A549 (cell line): ENCODE measurements around the gene RGMA. TPM values are rescaled to one million over a fixed set of nuclear protein-coding genes. Genes with fewer than 3 reads are reported as not detected.
A peak's percentile ranks its signal among the peaks of the same experiment; 100 is the strongest.

Source experiments
- ATAC-seq, 2 experiments: fragments of 200-7000 bp in 1 of 2; fragments of >200 bp in 1 of 2; cut with Nextera tagmentation in 1 of 2; cut with Tn5 transposase in 1 of 2; 3 replicates each; pipeline versions ENCODE4 v1.8.0 to v1.9.1; 2018 to 2020; ENCODE audit warnings: mild to moderate bottlenecking in 1 of 2, moderate library complexity in 1 of 2
- CTCF ChIA-PET: fragments of 300-600 bp; sonication (Branson Sonifier 250); formaldehyde crosslinking; extraction: SDS; loops from one replicate; lab custom pipeline; 2021; ENCODE audit warnings: antibody characterized with exemption, inconsistent platforms; lab: Yijun Ruan, JAX
- POLR2A ChIA-PET: fragments of 350-600 bp; formaldehyde crosslinking; extraction: SDS; loops from one replicate; lab custom pipeline; 2021; ENCODE audit warnings: antibody characterized with exemption, inconsistent platforms; lab: Yijun Ruan, JAX
- DNase-seq, 2 experiments: peaks; one replicate each; pipeline versions ENCODE4 v3.0.0 to v3.0.0-alpha.2; 2011 to 2016; ENCODE audit warnings: low read depth in 1 of 2, low spot score in 1 of 2
- FAIRE-seq: peaks from 2 replicates; lab custom pipeline; 2011; peaks lifted over from hg19 to GRCh38; lab: Jason Lieb, UNC
- H3K27ac ChIP-seq, 2 experiments: fragments of >200 bp; sonication (Bioruptor Twin); formaldehyde crosslinking; 3 replicates each; pipeline ENCODE4 v1.5.1; 2016 to 2017
- H3K4me1 ChIP-seq: fragments of >200 bp; sonication (Bioruptor Twin); formaldehyde crosslinking; 3 replicates; pipeline ENCODE4 v1.6.1; 2016
- H3K4me2 ChIP-seq: fragments of >200 bp; sonication (Bioruptor Twin); formaldehyde crosslinking; 3 replicates; pipeline ENCODE4 v1.6.1; 2016
- H3K4me3 ChIP-seq: fragments of >200 bp; sonication (Bioruptor Twin); formaldehyde crosslinking; 3 replicates; pipeline ENCODE4 v1.5.1; 2016
- H3K9me3 ChIP-seq: fragments of >200 bp; sonication (Bioruptor Twin); formaldehyde crosslinking; 3 replicates; pipeline ENCODE4 v1.6.1; 2016
- BHLHE40 ChIP-seq: IDR thresholded peaks from 2 replicates; pipeline ENCODE4 v1.6.1; 2012; ENCODE audit warnings: low read depth, low read length, inconsistent platforms
- CBX8 ChIP-seq: fragments of 200-600 bp; sonication (generic); IDR thresholded peaks from 2 replicates; pipeline ENCODE4 v1.6.1; 2016
- CEBPB ChIP-seq, 2 experiments: fragments of >200 bp in 1 of 2; sonication (Bioruptor Twin) in 1 of 2; formaldehyde crosslinking in 1 of 2; IDR thresholded peaks; 2 replicates each; pipeline ENCODE4 v1.6.1; 2012 to 2016
- CHD2 ChIP-seq: fragments of 150-350 bp; IDR thresholded peaks from 2 replicates; pipeline ENCODE4 v1.6.1; 2014; ENCODE audit warnings: low read length; ENCODE audit not compliant: partially characterized antibody
- EHF ChIP-seq: fragments of 250-450 bp; sonication (Bioruptor Pico); IDR thresholded peaks from 2 replicates; pipeline ENCODE4 v1.5.0; 2020; ENCODE audit warnings: mild to moderate bottlenecking
- ESRRA ChIP-seq: fragments of 150-350 bp; IDR thresholded peaks from 2 replicates; pipeline ENCODE4 v1.6.1; 2014; ENCODE audit warnings: mild to moderate bottlenecking, low read length, borderline replicate concordance
- FOXS1 ChIP-seq: fragments of 250-450 bp; sonication (Bioruptor Pico); IDR thresholded peaks from 2 replicates; pipeline ENCODE4 v1.5.0; 2020; ENCODE audit warnings: mild to moderate bottlenecking, moderate library complexity
- HDAC2 ChIP-seq: fragments of 200-600 bp; sonication (generic); IDR thresholded peaks from 2 replicates; pipeline ENCODE4 v1.6.1; 2016
- HES2 ChIP-seq: fragments of >200 bp; sonication (Bioruptor Twin); formaldehyde crosslinking; IDR thresholded peaks from 2 replicates; pipeline ENCODE4 v1.6.1; 2016
- HEYL ChIP-seq: fragments of 250-450 bp; sonication (Bioruptor Pico); IDR thresholded peaks from 2 replicates; pipeline ENCODE4 v1.8.0; 2021; ENCODE audit warnings: mild to moderate bottlenecking, moderate library complexity
- HOXB5 ChIP-seq: fragments of 250-450 bp; sonication (Bioruptor Pico); IDR thresholded peaks from 2 replicates; pipeline ENCODE4 v1.5.0; 2020; ENCODE audit warnings: mild to moderate bottlenecking, moderate library complexity
- JUNB ChIP-seq: fragments of >200 bp; sonication (Bioruptor Twin); formaldehyde crosslinking; IDR thresholded peaks from 2 replicates; pipeline ENCODE4 v1.6.1; 2016
- MAZ ChIP-seq: fragments of 150-350 bp; IDR thresholded peaks from 2 replicates; pipeline ENCODE4 v1.6.1; 2014; ENCODE audit warnings: antibody characterized with exemption, low read depth, low read length, borderline replicate concordance
- MYC ChIP-seq: IDR thresholded peaks from 2 replicates; pipeline ENCODE4 v1.6.1; 2012; ENCODE audit warnings: mild to moderate bottlenecking, inconsistent platforms, low read length, improper control_type of control experiment, borderline replicate concordance
- NFE2L2 ChIP-seq: fragments of 150-350 bp; conservative IDR thresholded peaks from 2 replicates; pipeline ENCODE4 v1.6.1; 2014; ENCODE audit warnings: low read length
- NPAS2 ChIP-seq: fragments of 250-450 bp; sonication (Bioruptor Pico); IDR thresholded peaks from 2 replicates; pipeline ENCODE4 v1.8.0; 2022; ENCODE audit warnings: mild to moderate bottlenecking, moderate library complexity, borderline replicate concordance
- POLR2AphosphoS2 ChIP-seq: conservative IDR thresholded peaks from 2 replicates; pipeline ENCODE4 v1.6.1; 2012; ENCODE audit warnings: low read length, improper control_type of control experiment, inconsistent platforms
- RCOR1 ChIP-seq: fragments of 150-350 bp; IDR thresholded peaks from 2 replicates; pipeline ENCODE4 v1.6.1; 2014; ENCODE audit warnings: antibody characterized with exemption, low read length, low read depth
- TP53 ChIP-seq: fragments of 250-450 bp; sonication (Bioruptor Pico); IDR thresholded peaks from 2 replicates; pipeline ENCODE4 v1.5.0; 2021; ENCODE audit warnings: mild to moderate bottlenecking, moderate library complexity
- ZC3H11A ChIP-seq: fragments of 450-650 bp; IDR thresholded peaks from 2 replicates; pipeline ENCODE4 v1.6.1; 2014; ENCODE audit warnings: antibody characterized with exemption, mild to moderate bottlenecking
- ZSCAN20 ChIP-seq: fragments of 250-450 bp; sonication (Bioruptor Pico); IDR thresholded peaks from 2 replicates; pipeline ENCODE4 v1.8.0; 2022; ENCODE audit warnings: mild to moderate bottlenecking, moderate library complexity
- WGBS: methylation state at CpG from one replicate; pipeline ENCODE4 v1.1.6; 2017; ENCODE audit errors: missing lambda C conversion rate; 5-methylcytosine and 5-hydroxymethylcytosine counted together
- polyA plus RNA-seq, 4 experiments: library from polyadenylated mRNA; depleted of rRNA in 3 of 4; stranded (reverse); fragments of >200 nt; fragmentation: RNase III in 1 of 4; extraction: RNeasy Plus Mini Kit Qiagen cat#74134 plus additional on column Dnase treatment in 1 of 4; gene quantifications; 2 replicates in 3 of 4; 3 replicates in 1 of 4; pipeline ENCODE4 v1.2.3, GENCODE V29; 2011 to 2017
- TF ChIP-seq, protein P1 (sequence below): fragments of 250-450 bp; sonication (Bioruptor Pico); IDR thresholded peaks from 2 replicates; pipeline ENCODE4 v1.5.0; 2020; ENCODE audit warnings: low read depth, mild to moderate bottlenecking, moderate library complexity
- TF ChIP-seq, protein P2 (sequence below): fragments of >200 bp; sonication (Bioruptor Twin); formaldehyde crosslinking; IDR thresholded peaks from 3 replicates; pipeline ENCODE4 v1.5.1; 2016
- TF ChIP-seq, protein P3 (sequence below): fragments of 200-600 bp; sonication (generic); IDR thresholded peaks from 2 replicates; pipeline ENCODE4 v1.6.1; 2016; ENCODE audit warnings: antibody characterized with exemption, mild to moderate bottlenecking, moderate library complexity

Gene RGMA
- polyA plus RNA-seq, 2 of the 4 experiments (the other 2 are of a cell fraction): 0.22 TPM; not detected in 1

GRCh38 chr15:93068581-93069199 is 20.3 kb downstream of the RGMA start:
- ATAC-seq: no peak
- no peaks in the 10 kb centered on the region for H3K9me3 ChIP-seq
- no peak overlapping the region for H3K4me3 ChIP-seq
- H3K4me2 ChIP-seq: no peak overlapping the region
- TF ChIP-seq HOXB5 (no peak), JUNB (no peak)
- CTCF ChIA-PET: interaction anchor here (1.0 kb wide), 1 partner anchor 19 kb away, joined by 5 read pairs; no protein-coding TSS in a partner anchor
- POLR2A ChIA-PET: no interaction called here
- peaks cover 10% of the 10 kb centered on the region for H3K4me1 ChIP-seq
- DNase-seq: no peak
- no peak for FAIRE-seq
- H3K27ac ChIP-seq: no peak overlapping the region
- 79% methylated on average over 6 of the region's 6 CpGs for WGBS

- no peak for DNase-seq
- CTCF ChIA-PET: interaction anchor here (1.5 kb wide), 1 partner anchor 20 kb away, joined by 11 read pairs; no protein-coding TSS in a partner anchor
- Histone ChIP-seq H3K27ac (no peak overlapping the region), H3K9me3 (no peaks in the 10 kb centered on the region), H3K4me3 (no peak overlapping the region), H3K4me2 (no peak overlapping the region), H3K4me1 (peaks cover 10% of the 10 kb centered on the region)
- no peak for TF ChIP-seq POLR2AphosphoS2
- TF ChIP-seq HEYL (CRISPR knock-in tag): no peak
- TF ChIP-seq BHLHE40: no peak
- TF ChIP-seq NFE2L2: no peak
- no peak for TF ChIP-seq CEBPB (IDR thresholded peaks at IDR 0.05)
- TF ChIP-seq ZSCAN20 (CRISPR knock-in tag): no peak
- no peak for TF ChIP-seq RCOR1
- TF ChIP-seq EHF (CRISPR knock-in tag): no peak
- TF ChIP-seq, protein P1, sequence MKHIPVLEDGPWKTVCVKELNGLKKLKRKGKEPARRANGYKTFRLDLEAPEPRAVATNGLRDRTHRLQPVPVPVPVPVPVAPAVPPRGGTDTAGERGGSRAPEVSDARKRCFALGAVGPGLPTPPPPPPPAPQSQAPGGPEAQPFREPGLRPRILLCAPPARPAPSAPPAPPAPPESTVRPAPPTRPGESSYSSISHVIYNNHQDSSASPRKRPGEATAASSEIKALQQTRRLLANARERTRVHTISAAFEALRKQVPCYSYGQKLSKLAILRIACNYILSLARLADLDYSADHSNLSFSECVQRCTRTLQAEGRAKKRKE (CRISPR knock-in tag): no peak
- TF ChIP-seq NPAS2 (CRISPR knock-in tag): no peak
- TF ChIP-seq ESRRA: no peak
- TF ChIP-seq CHD2: no peak
- TF ChIP-seq MYC: no peak
- ATAC-seq: no peak
- 42% methylated on average over 4 of the region's 4 CpGs for whole genome bisulfite sequencing
- POLR2A ChIA-PET: no interaction called here
- FAIRE-seq: no peak
Observed at GRCh38 chr15:93067649-93068085, 21.3 kb downstream of the RGMA start.

DNA sequence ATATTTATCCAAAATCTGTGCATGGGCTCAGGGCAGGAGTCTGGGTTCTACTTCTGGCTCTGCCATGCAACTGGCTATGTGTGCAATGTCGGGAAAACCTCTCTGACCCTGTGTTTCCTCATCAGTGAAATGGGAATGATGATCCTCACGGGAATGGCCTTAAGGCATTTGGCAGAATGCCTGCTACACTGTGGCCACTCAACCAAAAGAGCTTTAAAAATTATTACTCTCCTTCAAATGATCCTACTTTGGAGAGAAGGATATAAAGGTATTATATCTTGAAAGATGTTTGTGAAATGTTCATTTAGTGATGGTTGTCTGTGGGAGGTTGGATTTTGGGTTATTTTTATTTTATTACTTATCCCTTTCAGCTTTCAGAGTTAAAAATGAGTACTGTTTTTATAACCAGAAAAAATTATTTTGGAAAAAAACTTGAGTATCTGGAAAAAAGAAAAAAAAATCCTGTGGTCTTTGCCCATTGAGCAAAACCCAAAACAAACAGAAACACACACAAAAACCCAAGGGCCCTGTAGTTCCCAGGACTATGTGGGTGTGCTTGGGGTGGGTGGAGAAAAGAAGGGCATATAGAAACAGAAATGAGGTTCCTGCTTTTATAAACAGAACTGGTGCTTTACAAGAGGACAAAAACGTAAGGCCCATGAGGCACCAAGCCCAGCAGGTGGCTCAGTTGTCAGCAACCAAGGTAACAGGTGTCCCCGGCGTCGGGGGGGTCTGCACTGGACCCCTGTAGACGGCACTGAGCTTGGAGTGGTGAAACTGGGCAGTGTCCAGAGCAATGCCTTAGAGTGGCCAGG is 22.0 kb downstream of the RGMA start:
- DNase-seq: no peak
- ChIA-PET POLR2A (no interaction called here), CTCF (interaction anchor here (1.5 kb wide), 1 partner anchor 21 kb away, joined by 11 read pairs; no protein-coding TSS in a partner anchor)
- ATAC-seq: 0 out of 6 replicates have a peak, but pooled peaks have one; percentile 10 to 11
- Histone ChIP-seq H3K9me3 (no peaks in the 10 kb centered on the region), H3K27ac (no peak overlapping the region), H3K4me2 (no peak overlapping the region), H3K4me1 (peaks cover 5% of the 10 kb centered on the region), H3K4me3 (no peak overlapping the region)
- no peak for FAIRE-seq
- no peak for TF ChIP-seq ZC3H11A
- no peak for TF ChIP-seq HDAC2
- no peak for TF ChIP-seq HES2
- no peak for TF ChIP-seq ZSCAN20 (CRISPR knock-in tag)
- no peak for TF ChIP-seq FOXS1 (CRISPR knock-in tag)
- TF ChIP-seq CBX8: no peak
- no peak for TF ChIP-seq TP53 (CRISPR knock-in tag)
- TF ChIP-seq HOXB5: no peak
- TF ChIP-seq, protein P2, sequence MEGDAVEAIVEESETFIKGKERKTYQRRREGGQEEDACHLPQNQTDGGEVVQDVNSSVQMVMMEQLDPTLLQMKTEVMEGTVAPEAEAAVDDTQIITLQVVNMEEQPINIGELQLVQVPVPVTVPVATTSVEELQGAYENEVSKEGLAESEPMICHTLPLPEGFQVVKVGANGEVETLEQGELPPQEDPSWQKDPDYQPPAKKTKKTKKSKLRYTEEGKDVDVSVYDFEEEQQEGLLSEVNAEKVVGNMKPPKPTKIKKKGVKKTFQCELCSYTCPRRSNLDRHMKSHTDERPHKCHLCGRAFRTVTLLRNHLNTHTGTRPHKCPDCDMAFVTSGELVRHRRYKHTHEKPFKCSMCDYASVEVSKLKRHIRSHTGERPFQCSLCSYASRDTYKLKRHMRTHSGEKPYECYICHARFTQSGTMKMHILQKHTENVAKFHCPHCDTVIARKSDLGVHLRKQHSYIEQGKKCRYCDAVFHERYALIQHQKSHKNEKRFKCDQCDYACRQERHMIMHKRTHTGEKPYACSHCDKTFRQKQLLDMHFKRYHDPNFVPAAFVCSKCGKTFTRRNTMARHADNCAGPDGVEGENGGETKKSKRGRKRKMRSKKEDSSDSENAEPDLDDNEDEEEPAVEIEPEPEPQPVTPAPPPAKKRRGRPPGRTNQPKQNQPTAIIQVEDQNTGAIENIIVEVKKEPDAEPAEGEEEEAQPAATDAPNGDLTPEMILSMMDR: no peak
- TF ChIP-seq MAZ: no peak
- TF ChIP-seq, protein P3, sequence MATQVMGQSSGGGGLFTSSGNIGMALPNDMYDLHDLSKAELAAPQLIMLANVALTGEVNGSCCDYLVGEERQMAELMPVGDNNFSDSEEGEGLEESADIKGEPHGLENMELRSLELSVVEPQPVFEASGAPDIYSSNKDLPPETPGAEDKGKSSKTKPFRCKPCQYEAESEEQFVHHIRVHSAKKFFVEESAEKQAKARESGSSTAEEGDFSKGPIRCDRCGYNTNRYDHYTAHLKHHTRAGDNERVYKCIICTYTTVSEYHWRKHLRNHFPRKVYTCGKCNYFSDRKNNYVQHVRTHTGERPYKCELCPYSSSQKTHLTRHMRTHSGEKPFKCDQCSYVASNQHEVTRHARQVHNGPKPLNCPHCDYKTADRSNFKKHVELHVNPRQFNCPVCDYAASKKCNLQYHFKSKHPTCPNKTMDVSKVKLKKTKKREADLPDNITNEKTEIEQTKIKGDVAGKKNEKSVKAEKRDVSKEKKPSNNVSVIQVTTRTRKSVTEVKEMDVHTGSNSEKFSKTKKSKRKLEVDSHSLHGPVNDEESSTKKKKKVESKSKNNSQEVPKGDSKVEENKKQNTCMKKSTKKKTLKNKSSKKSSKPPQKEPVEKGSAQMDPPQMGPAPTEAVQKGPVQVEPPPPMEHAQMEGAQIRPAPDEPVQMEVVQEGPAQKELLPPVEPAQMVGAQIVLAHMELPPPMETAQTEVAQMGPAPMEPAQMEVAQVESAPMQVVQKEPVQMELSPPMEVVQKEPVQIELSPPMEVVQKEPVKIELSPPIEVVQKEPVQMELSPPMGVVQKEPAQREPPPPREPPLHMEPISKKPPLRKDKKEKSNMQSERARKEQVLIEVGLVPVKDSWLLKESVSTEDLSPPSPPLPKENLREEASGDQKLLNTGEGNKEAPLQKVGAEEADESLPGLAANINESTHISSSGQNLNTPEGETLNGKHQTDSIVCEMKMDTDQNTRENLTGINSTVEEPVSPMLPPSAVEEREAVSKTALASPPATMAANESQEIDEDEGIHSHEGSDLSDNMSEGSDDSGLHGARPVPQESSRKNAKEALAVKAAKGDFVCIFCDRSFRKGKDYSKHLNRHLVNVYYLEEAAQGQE: no peak
- WGBS: 14% methylated on average over 7 of the region's 7 CpGs
